Ovary (tissue), 9 donors: ENCODE results near the gene CCDC61. TPM values are rescaled to one million over a fixed set of nuclear protein-coding genes. Genes with fewer than 3 reads are reported as not detected.

ENCODE experiments used
- DNase-seq, 5 donors: peaks; one replicate each; pipeline ENCODE4 v3.0.0-alpha.2; 2019 to 2020
- H3K27ac ChIP-seq, 2 donors: fragments of 200-600 bp; one replicate each; pipeline versions ENCODE4 v1.5.1 to v1.8.0; 2019 to 2022
- H3K27me3 ChIP-seq: fragments of 200-600 bp; one replicate; pipeline ENCODE4 v1.8.0; 2022
- H3K36me3 ChIP-seq: fragments of 200-600 bp; sonication (generic); one replicate; pipeline ENCODE4 v1.5.1; 2019
- H3K4me1 ChIP-seq: one replicate; pipeline ENCODE4 v1.8.1; 2013; ENCODE audit warnings: mild to moderate bottlenecking, moderate library complexity; ENCODE audit not compliant: insufficient read depth
- H3K4me3 ChIP-seq: fragments of 200-600 bp; sonication (generic); one replicate; pipeline ENCODE4 v1.5.1; 2017
- H3K9me3 ChIP-seq, 2 donors: fragments of 200-600 bp in 1 of 2; sonication (generic) in 1 of 2; one replicate each; pipeline versions ENCODE4 v1.5.1 to v1.8.1; 2013 to 2019; ENCODE audit warnings: mild to moderate bottlenecking in 1 of 2, moderate library complexity in 1 of 2
- EP300 ChIP-seq: sonication (generic); formaldehyde crosslinking; IDR thresholded peaks from one replicate; pipeline ENCODE4 v1.6.1; 2017; ENCODE audit warnings: antibody characterized with exemption
- POLR2A ChIP-seq: fragments of 450-650 bp; IDR thresholded peaks from one replicate; pipeline ENCODE4 v1.6.1; 2017; ENCODE audit warnings: antibody characterized with exemption, mild to moderate bottlenecking, moderate library complexity
- WGBS, 3 donors: extraction: QIAGEN DNeasy Blood & Tissue Kit in 1 of 3; methylation state at CpG; one replicate each; pipeline versions ENCODE4 v1.1.5 to v1.1.7; 2013 to 2017; 5-methylcytosine and 5-hydroxymethylcytosine counted together
- intact Hi-C, 4 donors: fragments of 100-400 bp; cut with DNase I; formaldehyde crosslinking; loops; one replicate each; pipeline versions ENCODE4 v1.11.0 to v1.15.1; 2022 to 2023
- polyA plus RNA-seq, 2 donors: library from polyadenylated mRNA; stranded (reverse); fragments of 200-250 nt in 1 of 2; fragments of 350-450 nt in 1 of 2; fragmentation: Illumina TruSeq in 1 of 2; extraction: RNeasy Lipid Tissue Mini Kit (QIAGEN cat#74804) in 1 of 2; gene quantifications; one replicate each; pipeline ENCODE4 v1.2.3, GENCODE V29; 2013 to 2014
- total RNA-seq, 7 donors: library from RNA; depleted of rRNA in 2 of 7; stranded (reverse); fragments of >200 nt in 2 of 7; fragmentation: NEBNext Ultra II Directional in 3 of 7; extraction: Animal tissue kit (Norgen Biotek cat#: 25700) in 3 of 7; gene quantifications; one replicate each; pipeline versions ENCODE4 v1.1.0 to v1.2.4, GENCODE V29; 2016 to 2023
- TF ChIP-seq, protein P1 (sequence below), 3 donors: fragments of 450-650 bp in 2 of 3; fragments of 200-600 bp in 1 of 3; IDR thresholded peaks; one replicate each; pipeline versions ENCODE4 v1.5.1 to v1.8.0; 2016 to 2022; ENCODE audit warnings: antibody characterized with exemption in 3 of 3, mild to moderate bottlenecking in 1 of 3
- donor health status: DM: no; HTN: no; CAD: no; lungs with moderate emphysema.
- donor health status: DM: no; HTN: no; CAD: no.
- donor health status: Bipolar disorder and iron deficiency.
- donor health status: DM: yes; HTN: yes; CAD: no.
- donor health status: DM: no; HTN: no; CAD: no.
- donor health status: DM: yes; HTN: yes; CAD: no.

Gene CCDC61
- total and polyA plus RNA-seq, 9 donors, result 2.7 to 19.6 (median 14.9) TPM

DNA sequence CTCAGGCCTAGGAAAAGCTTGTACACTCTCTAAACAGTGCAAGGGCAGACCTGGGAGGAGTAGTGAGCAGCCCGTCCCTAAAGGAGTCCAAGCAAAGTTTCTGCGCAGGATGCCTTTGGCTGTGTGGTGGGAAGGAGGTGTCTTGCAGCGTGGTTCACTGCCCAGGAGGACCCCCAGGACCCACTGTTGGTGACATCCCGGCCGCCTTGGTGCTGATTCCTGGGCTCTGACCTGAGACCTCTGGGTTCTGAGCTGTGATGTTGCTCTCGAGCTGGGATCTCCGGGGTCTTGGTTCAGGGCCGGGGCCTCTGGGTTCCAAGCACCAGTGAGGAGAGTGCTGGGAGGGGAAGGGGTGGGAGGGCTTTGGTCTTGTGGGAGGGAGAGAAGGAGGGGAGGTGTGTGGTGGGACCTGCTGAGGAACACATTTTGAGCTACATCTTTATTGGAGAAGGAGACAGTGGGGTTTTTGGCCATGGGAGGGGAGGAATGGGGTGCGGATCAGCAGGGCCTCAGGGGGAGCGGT, 23.5 kb downstream of the CCDC61 start:
- no peak for DNase-seq
- TF ChIP-seq, protein P1, sequence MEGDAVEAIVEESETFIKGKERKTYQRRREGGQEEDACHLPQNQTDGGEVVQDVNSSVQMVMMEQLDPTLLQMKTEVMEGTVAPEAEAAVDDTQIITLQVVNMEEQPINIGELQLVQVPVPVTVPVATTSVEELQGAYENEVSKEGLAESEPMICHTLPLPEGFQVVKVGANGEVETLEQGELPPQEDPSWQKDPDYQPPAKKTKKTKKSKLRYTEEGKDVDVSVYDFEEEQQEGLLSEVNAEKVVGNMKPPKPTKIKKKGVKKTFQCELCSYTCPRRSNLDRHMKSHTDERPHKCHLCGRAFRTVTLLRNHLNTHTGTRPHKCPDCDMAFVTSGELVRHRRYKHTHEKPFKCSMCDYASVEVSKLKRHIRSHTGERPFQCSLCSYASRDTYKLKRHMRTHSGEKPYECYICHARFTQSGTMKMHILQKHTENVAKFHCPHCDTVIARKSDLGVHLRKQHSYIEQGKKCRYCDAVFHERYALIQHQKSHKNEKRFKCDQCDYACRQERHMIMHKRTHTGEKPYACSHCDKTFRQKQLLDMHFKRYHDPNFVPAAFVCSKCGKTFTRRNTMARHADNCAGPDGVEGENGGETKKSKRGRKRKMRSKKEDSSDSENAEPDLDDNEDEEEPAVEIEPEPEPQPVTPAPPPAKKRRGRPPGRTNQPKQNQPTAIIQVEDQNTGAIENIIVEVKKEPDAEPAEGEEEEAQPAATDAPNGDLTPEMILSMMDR (IDR thresholded peaks at IDR 0.05), result no peak
- TF ChIP-seq POLR2A, result no peak
- TF ChIP-seq EP300, result no peak
- H3K9me3 ChIP-seq, result no peaks in the 10 kb centered on the region

DNA sequence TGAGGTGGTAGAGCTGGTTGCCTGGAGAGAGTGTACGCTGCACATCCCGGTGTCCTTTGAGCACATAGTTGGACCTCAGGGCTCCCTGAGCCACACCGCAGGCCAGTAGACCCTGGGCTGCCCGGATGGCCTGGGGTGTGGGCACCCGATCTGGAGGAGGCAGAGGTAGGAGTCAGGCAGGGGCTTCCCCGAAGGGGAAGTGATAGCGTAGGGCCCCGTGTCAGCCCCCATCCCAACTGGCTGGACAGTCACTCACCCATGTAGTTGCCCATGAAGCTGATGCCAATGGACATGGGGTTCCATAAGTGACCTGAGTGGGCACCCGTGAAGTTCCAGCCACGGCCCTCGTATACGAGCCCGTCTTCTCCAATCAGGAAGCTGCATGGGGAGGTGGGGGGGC, 24.0 kb downstream of the CCDC61 start:
- Histone ChIP-seq H3K36me3 (no peaks in the 10 kb centered on the region), H3K4me3 (no peak overlapping the region), H3K4me1 (peaks cover 8% of the 10 kb centered on the region), H3K9me3 (no peaks in the 10 kb centered on the region), H3K27ac (no peak overlapping the region), H3K27me3 (peaks cover 4% of the 10 kb centered on the region)
- DNase-seq, result no peak
- 89 to 94% (median 94%) methylated on average over 12 to 13 of the region's 13 CpGs for WGBS, 3 donors
- TF ChIP-seq POLR2A (no peak), EP300 (no peak)
- TF ChIP-seq, protein P1 (IDR thresholded peaks at IDR 0.05), result no peak
- intact Hi-C loops, result no loop called here

More for the DNA sequence above, 23.5 kb downstream of the CCDC61 start:
- intact Hi-C loops, result no loop called here
- H3K36me3 ChIP-seq, result no peaks in the 10 kb centered on the region
- no peak overlapping the region for H3K4me3 ChIP-seq
- H3K27me3 ChIP-seq, result peaks cover 4% of the 10 kb centered on the region
- WGBS, 3 donors, result 90 to 93% (median 92%) methylated on average over 10 of the region's 10 CpGs
- no peak overlapping the region for H3K27ac ChIP-seq
- H3K4me1 ChIP-seq, result peaks cover 8% of the 10 kb centered on the region

DNA sequence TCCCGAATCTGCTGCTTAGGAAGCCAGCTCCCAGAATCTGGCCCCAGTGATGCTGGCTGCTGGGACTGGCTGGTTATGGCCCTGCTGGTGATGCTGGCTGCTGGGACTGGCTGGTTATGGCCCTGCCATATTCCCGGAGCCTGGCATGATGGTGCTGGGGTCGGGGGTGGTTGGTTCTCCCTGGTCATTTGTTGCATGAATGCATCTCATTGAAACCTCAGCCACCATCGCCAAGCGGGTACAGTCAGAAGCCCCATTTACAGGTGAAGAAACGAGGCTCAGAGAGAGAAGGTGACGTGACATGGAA, 25.5 kb downstream of the CCDC61 start:
- intact Hi-C loops, result loop anchor here in 1 of 4 donors (10.0 kb wide), 1 partner anchor 514 kb away; no protein-coding TSS in a partner anchor
- no peaks in the 10 kb centered on the region for H3K9me3 ChIP-seq
- no peak overlapping the region for H3K4me3 ChIP-seq
- peaks cover 6% of the 10 kb centered on the region for H3K4me1 ChIP-seq
- H3K27ac ChIP-seq, result no peak overlapping the region
- TF ChIP-seq EP300 (no peak), POLR2A (no peak)
- TF ChIP-seq, protein P1 (IDR thresholded peaks at IDR 0.05), result no peak
- no peaks in the 10 kb centered on the region for H3K36me3 ChIP-seq
- no peak for DNase-seq
- H3K27me3 ChIP-seq, result no peaks in the 10 kb centered on the region
- WGBS, 3 donors, result 86 to 91% (median 88%) methylated on average over 7 of the region's 7 CpGs

DNA sequence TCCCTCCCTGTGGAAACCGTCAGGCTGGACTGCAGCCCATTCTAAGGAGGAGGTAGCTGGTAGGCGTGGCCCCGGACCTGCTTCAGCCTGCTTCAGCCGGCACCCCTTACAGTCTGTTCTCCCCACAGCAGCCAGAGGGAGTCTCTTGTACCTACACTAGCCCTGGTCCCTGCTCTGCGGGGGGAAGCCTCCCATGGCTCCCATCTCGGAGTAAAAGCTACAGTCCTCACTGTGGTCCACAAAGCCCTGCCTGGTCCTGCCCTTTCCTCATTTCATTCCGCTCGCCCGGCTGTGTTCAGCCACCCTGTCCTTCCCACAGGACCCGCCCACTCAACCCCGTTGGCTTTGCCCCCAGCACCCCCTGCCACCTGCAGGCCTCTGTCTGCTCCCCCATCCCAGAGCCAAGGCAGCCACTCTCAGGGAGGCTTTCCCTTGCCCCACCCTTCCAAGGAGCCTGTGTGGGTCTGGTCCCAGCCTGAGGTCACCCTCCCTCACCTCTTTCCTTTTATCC, 26.3 kb downstream of the CCDC61 start:
- Histone ChIP-seq H3K27ac (no peak overlapping the region), H3K36me3 (no peaks in the 10 kb centered on the region), H3K4me1 (no peaks in the 10 kb centered on the region), H3K27me3 (no peaks in the 10 kb centered on the region), H3K9me3 (no peaks in the 10 kb centered on the region), H3K4me3 (no peak overlapping the region)
- no peak for DNase-seq
- WGBS, 3 donors, result 43 to 47% (median 47%) methylated on average over 10 to 11 of the region's 11 CpGs
- intact Hi-C loops, result loop anchor here in 1 of 4 donors (10.0 kb wide), 1 partner anchor 513 kb away; no protein-coding TSS in a partner anchor
- TF ChIP-seq POLR2A, result no peak
- no peak for TF ChIP-seq EP300
- TF ChIP-seq, protein P1 (IDR thresholded peaks at IDR 0.05), result no peak
